Adrenal gland (tissue), 12 donors: ENCODE results near the gene REPS2. TPM values are rescaled to one million over a fixed set of nuclear protein-coding genes. Genes with fewer than 3 reads are reported as not detected.

Experiments
- DNase-seq, 7 donors: peaks; one replicate each; pipeline ENCODE4 v3.0.0-alpha.2; 2019 to 2020
- H3K27ac ChIP-seq, 5 donors: fragments of 200-600 bp; sonication (generic) in 4 of 5; 1 replicate in 3 of 5; 2 replicates in 2 of 5; pipeline versions ENCODE4 v1.5.1 to v1.8.0; 2016 to 2020; ENCODE audit warnings: mild to moderate bottlenecking in 1 of 5
- H3K27me3 ChIP-seq: fragments of 200-600 bp; 2 replicates; pipeline ENCODE4 v1.8.0; 2021
- H3K36me3 ChIP-seq, 2 donors: fragments of 200-600 bp; replicated peaks in 1 of 2; 1 replicate in 1 of 2; 2 replicates in 1 of 2; pipeline versions ENCODE4 v1.5.1 to v1.8.0; 2018 to 2022
- H3K4me1 ChIP-seq, 2 donors: fragments of 200-600 bp; replicated peaks in 1 of 2; 1 replicate in 1 of 2; 2 replicates in 1 of 2; pipeline versions ENCODE4 v1.5.1 to v1.8.0; 2018 to 2021
- H3K4me3 ChIP-seq, 4 donors: fragments of 200-600 bp; sonication (generic) in 3 of 4; one replicate each; pipeline ENCODE4 v1.5.1; 2016 to 2018
- H3K9me3 ChIP-seq, 3 donors: fragments of 200-600 bp; sonication (generic) in 1 of 3; replicated peaks in 1 of 3; 1 replicate in 2 of 3; 2 replicates in 1 of 3; pipeline versions ENCODE4 v1.5.1 to v1.8.0; 2016 to 2021
- CTCF ChIP-seq, 6 experiments: fragments of 450-650 bp in 4 of 6; fragments of 200-600 bp in 2 of 6; sonication (generic) in 1 of 6; IDR thresholded peaks; 1 replicate in 5 of 6; 2 replicates in 1 of 6; pipeline versions ENCODE4 v1.5.1 to v1.8.0; 2016 to 2021; ENCODE audit warnings: antibody characterized with exemption in 6 of 6, mild to moderate bottlenecking in 2 of 6, moderate library complexity in 1 of 6
- POLR2A ChIP-seq, 2 donors: fragments of 450-650 bp; IDR thresholded peaks; one replicate each; pipeline ENCODE4 v1.6.1; 2017; ENCODE audit warnings: antibody characterized with exemption in 2 of 2, mild to moderate bottlenecking in 2 of 2, moderate library complexity in 1 of 2
- WGBS, 4 donors: extraction: QIAGEN DNeasy Blood & Tissue Kit in 2 of 4; methylation state at CpG; one replicate each; pipeline versions ENCODE4 v1.1.5 to v1.1.7; 2013 to 2017; 5-methylcytosine and 5-hydroxymethylcytosine counted together
- intact Hi-C, 2 donors: fragments of 100-400 bp; cut with DNase I; formaldehyde crosslinking; loops; one replicate each; pipeline versions ENCODE4 v1.14.1 to v1.15.0; 2022 to 2023
- polyA plus RNA-seq, 3 donors: library from polyadenylated mRNA; stranded (reverse); fragments of 200-250 nt in 2 of 3; fragments of 350-450 nt in 1 of 3; fragmentation: Illumina TruSeq in 1 of 3; extraction: RNeasy Lipid Tissue Mini Kit (QIAGEN cat#74804) in 1 of 3; gene quantifications; one replicate each; pipeline ENCODE4 v1.2.3, GENCODE V29; 2013 to 2014
- total RNA-seq, 9 donors: library from RNA; depleted of rRNA in 4 of 9; stranded (reverse); fragments of >200 nt in 4 of 9; fragments of 120-200 nt in 1 of 9; fragmentation: NEBNext Ultra II Directional in 1 of 9; extraction: Animal tissue kit (Norgen Biotek cat#: 25700) in 1 of 9; gene quantifications; one replicate each; pipeline versions ENCODE4 v1.1.0 to v1.2.4, GENCODE V29; 2013 to 2023
- donor health status: healthy with polysubstance abuse.
- donor health status: Bipolar disorder and iron deficiency.
- donor health status: DM: yes; HTN: yes; CAD: no.
- donor health status: DM: no; HTN: no; CAD: no.
- donor health status: DM: no; HTN: no; CAD: no.
- donor health status: DM: yes; HTN: yes; CAD: no.

The REPS2 gene
- total and polyA plus RNA-seq, 12 donors, result 13.9 to 87.0 (median 41.3) TPM

GRCh38 chrX:16971694-16972093 lies 25.2 kb downstream of the REPS2 start:
- H3K4me3 ChIP-seq, result no peak overlapping the region
- H3K27me3 ChIP-seq, result peaks cover 7% of the 10 kb centered on the region
- intact Hi-C loops, result no loop called here
- H3K9me3 ChIP-seq, result no peaks in the 10 kb centered on the region
- TF ChIP-seq POLR2A (IDR thresholded peaks at IDR 0.05), result no peak
- no peak for TF ChIP-seq CTCF (IDR thresholded peaks at IDR 0.05)
- H3K27ac ChIP-seq, result no peak overlapping the region
- DNase-seq, result no peak
- H3K4me1 ChIP-seq, result no peaks in the 10 kb centered on the region
- 62 to 71% (median 66%) methylated on average over 2 of the region's 2 CpGs for WGBS, 4 donors
- no peaks in the 10 kb centered on the region for H3K36me3 ChIP-seq

DNA sequence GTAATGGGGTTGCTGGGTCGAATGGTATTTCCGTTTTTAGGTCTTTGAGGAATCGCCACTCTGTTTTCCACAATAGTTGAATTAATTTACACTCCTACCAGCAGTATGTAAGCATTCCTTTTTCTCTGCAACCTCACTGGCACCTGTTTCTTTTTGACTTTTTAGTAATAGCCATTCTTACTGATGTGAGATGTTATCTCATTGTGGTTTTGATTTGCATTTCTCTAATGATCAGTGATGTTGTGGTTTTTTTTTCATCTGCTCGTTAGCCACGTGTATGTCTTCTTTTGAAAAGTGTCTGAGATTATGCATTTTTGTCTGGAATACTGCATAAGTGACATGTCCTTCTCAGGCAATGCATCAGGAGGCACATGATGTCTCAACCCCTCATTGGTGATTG lies 28.8 kb downstream of the REPS2 start:
- H3K36me3 ChIP-seq, result no peaks in the 10 kb centered on the region
- 59 to 81% (median 70%) methylated on average over 5 of the region's 5 CpGs for WGBS, 4 donors
- intact Hi-C loops, result no loop called here

DNA sequence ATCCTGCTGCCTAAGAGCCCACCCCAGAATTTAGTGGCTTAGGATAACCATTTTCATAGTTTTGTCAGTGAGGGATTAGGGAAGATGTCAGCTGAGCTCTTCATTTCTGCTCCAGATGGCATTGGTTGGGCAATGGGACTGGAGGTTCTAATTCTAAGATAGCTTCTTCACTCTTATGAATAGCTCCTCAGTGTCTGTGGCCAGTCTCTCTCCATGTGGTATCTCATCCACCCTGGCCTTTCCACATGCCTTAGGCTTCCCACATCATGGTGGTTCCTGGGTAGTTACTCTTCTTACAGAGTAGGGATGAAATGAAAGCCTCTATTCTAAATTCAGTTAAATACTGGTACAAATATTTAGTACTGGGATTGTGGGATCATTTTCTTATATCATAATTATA lies 31.3 kb downstream of the REPS2 start:
- DNase-seq, result no peak
- no peaks in the 10 kb centered on the region for H3K27me3 ChIP-seq
- H3K27ac ChIP-seq, result no peak overlapping the region
- H3K4me1 ChIP-seq, result no peaks in the 10 kb centered on the region
- no peak overlapping the region for H3K4me3 ChIP-seq
- intact Hi-C loops, result no loop called here
- no peaks in the 10 kb centered on the region for H3K9me3 ChIP-seq
- no peaks in the 10 kb centered on the region for H3K36me3 ChIP-seq
- TF ChIP-seq POLR2A (IDR thresholded peaks at IDR 0.05), result no peak
- no peak for TF ChIP-seq CTCF (IDR thresholded peaks at IDR 0.05)

More for the DNA sequence above, 28.8 kb downstream of the REPS2 start:
- H3K27ac ChIP-seq, result no peak overlapping the region
- no peak overlapping the region for H3K4me3 ChIP-seq
- TF ChIP-seq CTCF (IDR thresholded peaks at IDR 0.05) (no peak), POLR2A (IDR thresholded peaks at IDR 0.05) (no peak)
- H3K27me3 ChIP-seq, result peaks cover 7% of the 10 kb centered on the region
- no peaks in the 10 kb centered on the region for H3K4me1 ChIP-seq
- no peak for DNase-seq
- H3K9me3 ChIP-seq, result no peaks in the 10 kb centered on the region

GRCh38 chrX:16978193-16978984 lies 31.9 kb downstream of the REPS2 start:
- H3K4me3 ChIP-seq, result no peak overlapping the region
- H3K4me1 ChIP-seq, result no peaks in the 10 kb centered on the region
- peak in 2 of 7 donors; percentile 21 to 38 for DNase-seq
- no peak overlapping the region for H3K27ac ChIP-seq
- H3K36me3 ChIP-seq, result no peaks in the 10 kb centered on the region
- no peaks in the 10 kb centered on the region for H3K27me3 ChIP-seq
- intact Hi-C loops, result no loop called here
- H3K9me3 ChIP-seq, result no peaks in the 10 kb centered on the region
- WGBS, 4 donors, result 59 to 69% (median 62%) methylated on average over 3 of the region's 3 CpGs
- no peak for TF ChIP-seq POLR2A (IDR thresholded peaks at IDR 0.05)
- TF ChIP-seq CTCF (IDR thresholded peaks at IDR 0.05), result no peak
